Peyer's patch (tissue), 4 donors: ENCODE measurements around the gene NAV2.

Experiments
- CTCF ChIP-seq, 6 experiments: fragments of 450-650 bp in 4 of 6; fragments of 200-600 bp in 2 of 6; sonication (generic) in 1 of 6; IDR thresholded peaks; one replicate each; pipeline ENCODE4 v1.5.1; 2017 to 2019; ENCODE audit warnings: antibody characterized with exemption in 6 of 6, mild to moderate bottlenecking in 3 of 6, moderate library complexity in 1 of 6
- POLR2A ChIP-seq, 2 donors: fragments of 450-650 bp; IDR thresholded peaks; one replicate each; pipeline ENCODE4 v1.5.1; 2017; ENCODE audit warnings: antibody characterized with exemption in 2 of 2, mild to moderate bottlenecking in 2 of 2, moderate library complexity in 2 of 2

GRCh38 chr11:20075627-20076026 lies 363.0 kb downstream of the NAV2 start:
- no peak for TF ChIP-seq POLR2A (IDR thresholded peaks at IDR 0.05)
- no peak for TF ChIP-seq CTCF (IDR thresholded peaks at IDR 0.05)
